Prostate gland (tissue), 2 donors: ENCODE results near the gene SPTBN1. TPM values are rescaled to one million over a fixed set of nuclear protein-coding genes. Genes with fewer than 3 reads are reported as not detected.

Experiments used
- DNase-seq: peaks from one replicate; pipeline ENCODE4 v3.0.0-alpha.2; 2019; ENCODE audit warnings: low spot score
- H3K27ac ChIP-seq, 2 donors: fragments of 200-600 bp; sonication (generic); 2 replicates each; pipeline ENCODE4 v1.5.1; 2017 to 2019
- H3K27me3 ChIP-seq: fragments of 200-600 bp; sonication (generic); replicated peaks from 2 replicates; pipeline ENCODE4 v1.5.1; 2019; ENCODE audit not compliant: insufficient read depth
- H3K36me3 ChIP-seq, 2 donors: fragments of 200-600 bp; sonication (generic); 1 replicate in 1 of 2; 2 replicates in 1 of 2; pipeline versions ENCODE4 v1.5.1 to v1.8.1; 2017 to 2019
- H3K4me1 ChIP-seq: fragments of 200-600 bp; sonication (generic); replicated peaks from 2 replicates; pipeline ENCODE4 v1.5.1; 2019
- H3K4me3 ChIP-seq, 2 donors: fragments of 200-600 bp; sonication (generic); 2 replicates each; pipeline ENCODE4 v1.5.1; 2017 to 2019
- H3K9me3 ChIP-seq: fragments of 200-600 bp; sonication (generic); 2 replicates; pipeline ENCODE4 v1.5.1; 2017
- POLR2A ChIP-seq: fragments of 450-650 bp; IDR thresholded peaks from one replicate; pipeline ENCODE4 v1.6.1; 2016; ENCODE audit warnings: antibody characterized with exemption, mild to moderate bottlenecking
- POLR2AphosphoS5 ChIP-seq: sonication (generic); formaldehyde crosslinking; IDR thresholded peaks from one replicate; pipeline ENCODE4 v1.6.1; 2017; ENCODE audit warnings: antibody characterized with exemption
- WGBS: methylation state at CpG from one replicate; pipeline ENCODE4 v1.1.5; 2018; 5-methylcytosine and 5-hydroxymethylcytosine counted together
- intact Hi-C: fragments of 100-400 bp; cut with DNase I; formaldehyde crosslinking; loops from one replicate; pipeline ENCODE4 v1.14.2; 2022
- total RNA-seq, 2 donors: library from RNA; depleted of rRNA; stranded (reverse); fragments of >200 nt; gene quantifications; one replicate each; pipeline ENCODE4 v1.1.0, GENCODE V29; 2016
- TF ChIP-seq, protein P1 (sequence below), 4 experiments: fragments of 200-600 bp in 2 of 4; fragments of 450-650 bp in 2 of 4; sonication (generic) in 2 of 4; IDR thresholded peaks; 1 replicate in 3 of 4; 2 replicates in 1 of 4; pipeline ENCODE4 v1.5.1; 2016 to 2019; ENCODE audit warnings: antibody characterized with exemption in 4 of 4, mild to moderate bottlenecking in 2 of 4, moderate library complexity in 2 of 4

The SPTBN1 gene
- total RNA-seq, 2 donors from 2014 or later = 146 to 348 TPM

DNA sequence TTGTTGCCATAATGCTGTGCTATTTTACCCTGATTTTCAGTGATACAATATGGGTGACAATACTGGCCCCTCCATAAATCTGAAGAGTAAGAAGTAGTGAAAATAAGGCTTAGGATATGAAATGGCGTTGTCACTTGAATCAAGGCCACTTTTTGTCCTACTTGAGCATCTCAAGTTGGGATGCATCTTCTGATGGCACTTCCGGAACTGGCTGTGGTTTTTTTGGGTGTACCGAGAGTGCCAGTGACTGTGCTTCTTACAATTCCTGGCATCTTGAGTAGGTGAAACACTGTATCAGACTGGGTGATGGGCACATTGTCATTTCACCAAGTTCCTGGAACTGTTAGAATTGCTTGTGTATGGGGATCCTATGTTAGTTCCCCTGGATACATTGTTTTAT lies 214.9 kb downstream of the SPTBN1 start:
- no peak overlapping the region for H3K4me3 ChIP-seq
- no peaks in the 10 kb centered on the region for H3K27me3 ChIP-seq
- no peaks in the 10 kb centered on the region for H3K9me3 ChIP-seq
- H3K36me3 ChIP-seq = no peaks in the 10 kb centered on the region
- H3K27ac ChIP-seq = peak overlapping the region; percentile 70
- intact Hi-C loops = loop anchor here (5.0 kb wide), 1 partner anchor 39 kb away; no protein-coding TSS in a partner anchor
- DNase-seq = no peak
- no peak for TF ChIP-seq POLR2AphosphoS5
- TF ChIP-seq, protein P1, sequence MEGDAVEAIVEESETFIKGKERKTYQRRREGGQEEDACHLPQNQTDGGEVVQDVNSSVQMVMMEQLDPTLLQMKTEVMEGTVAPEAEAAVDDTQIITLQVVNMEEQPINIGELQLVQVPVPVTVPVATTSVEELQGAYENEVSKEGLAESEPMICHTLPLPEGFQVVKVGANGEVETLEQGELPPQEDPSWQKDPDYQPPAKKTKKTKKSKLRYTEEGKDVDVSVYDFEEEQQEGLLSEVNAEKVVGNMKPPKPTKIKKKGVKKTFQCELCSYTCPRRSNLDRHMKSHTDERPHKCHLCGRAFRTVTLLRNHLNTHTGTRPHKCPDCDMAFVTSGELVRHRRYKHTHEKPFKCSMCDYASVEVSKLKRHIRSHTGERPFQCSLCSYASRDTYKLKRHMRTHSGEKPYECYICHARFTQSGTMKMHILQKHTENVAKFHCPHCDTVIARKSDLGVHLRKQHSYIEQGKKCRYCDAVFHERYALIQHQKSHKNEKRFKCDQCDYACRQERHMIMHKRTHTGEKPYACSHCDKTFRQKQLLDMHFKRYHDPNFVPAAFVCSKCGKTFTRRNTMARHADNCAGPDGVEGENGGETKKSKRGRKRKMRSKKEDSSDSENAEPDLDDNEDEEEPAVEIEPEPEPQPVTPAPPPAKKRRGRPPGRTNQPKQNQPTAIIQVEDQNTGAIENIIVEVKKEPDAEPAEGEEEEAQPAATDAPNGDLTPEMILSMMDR (IDR thresholded peaks at IDR 0.05) = no peak
- no peak for TF ChIP-seq POLR2A
- whole genome bisulfite sequencing = 95% methylated on average over 3 of the region's 3 CpGs
- H3K4me1 ChIP-seq = peaks cover 35% of the 10 kb centered on the region

DNA sequence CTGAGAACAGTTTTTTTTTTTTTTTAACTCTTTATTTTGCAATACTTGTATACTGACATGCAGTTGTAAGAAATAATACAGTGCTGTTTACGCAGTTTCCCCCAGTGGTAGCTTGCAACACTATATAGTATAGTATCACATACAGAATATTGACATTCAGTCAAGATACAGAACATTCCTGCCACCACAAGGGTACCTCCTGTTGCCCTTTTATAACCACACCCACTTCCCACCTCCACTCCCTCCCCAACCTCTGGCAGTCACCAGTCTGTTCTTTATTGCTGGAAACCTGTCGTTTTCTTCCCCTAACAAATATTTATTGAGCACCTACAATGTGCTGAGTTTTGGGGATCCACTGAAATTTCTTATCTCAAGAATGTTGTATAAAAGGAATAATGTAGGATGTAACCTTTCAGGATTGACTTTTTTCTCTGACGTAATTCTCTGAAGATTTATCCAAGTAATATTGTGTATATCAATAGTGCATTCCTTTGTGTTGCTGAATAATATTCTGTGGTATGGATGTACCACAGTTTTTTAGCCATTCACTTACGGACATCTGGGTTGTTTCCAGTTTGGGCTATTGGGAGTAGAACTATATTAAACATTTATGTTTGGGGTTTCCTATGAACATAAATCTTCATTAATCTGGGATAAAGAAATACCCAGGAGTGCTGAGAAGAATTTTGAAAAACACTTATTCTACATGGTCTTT lies 215.9 kb downstream of the SPTBN1 start:
- no peak for DNase-seq
- Histone ChIP-seq H3K36me3 (no peaks in the 10 kb centered on the region), H3K27me3 (no peaks in the 10 kb centered on the region), H3K27ac (peak overlapping the region; percentile 82), H3K4me1 (peaks cover 25% of the 10 kb centered on the region), H3K9me3 (no peaks in the 10 kb centered on the region), H3K4me3 (no peak overlapping the region)
- no peak for TF ChIP-seq POLR2AphosphoS5
- TF ChIP-seq POLR2A = no peak
- TF ChIP-seq, protein P1 (IDR thresholded peaks at IDR 0.05) = no peak
- WGBS = 79% methylated on average over 4 of the region's 4 CpGs
- intact Hi-C loops = loop anchor here (5.0 kb wide), 1 partner anchor 40 kb away; no protein-coding TSS in a partner anchor

DNA sequence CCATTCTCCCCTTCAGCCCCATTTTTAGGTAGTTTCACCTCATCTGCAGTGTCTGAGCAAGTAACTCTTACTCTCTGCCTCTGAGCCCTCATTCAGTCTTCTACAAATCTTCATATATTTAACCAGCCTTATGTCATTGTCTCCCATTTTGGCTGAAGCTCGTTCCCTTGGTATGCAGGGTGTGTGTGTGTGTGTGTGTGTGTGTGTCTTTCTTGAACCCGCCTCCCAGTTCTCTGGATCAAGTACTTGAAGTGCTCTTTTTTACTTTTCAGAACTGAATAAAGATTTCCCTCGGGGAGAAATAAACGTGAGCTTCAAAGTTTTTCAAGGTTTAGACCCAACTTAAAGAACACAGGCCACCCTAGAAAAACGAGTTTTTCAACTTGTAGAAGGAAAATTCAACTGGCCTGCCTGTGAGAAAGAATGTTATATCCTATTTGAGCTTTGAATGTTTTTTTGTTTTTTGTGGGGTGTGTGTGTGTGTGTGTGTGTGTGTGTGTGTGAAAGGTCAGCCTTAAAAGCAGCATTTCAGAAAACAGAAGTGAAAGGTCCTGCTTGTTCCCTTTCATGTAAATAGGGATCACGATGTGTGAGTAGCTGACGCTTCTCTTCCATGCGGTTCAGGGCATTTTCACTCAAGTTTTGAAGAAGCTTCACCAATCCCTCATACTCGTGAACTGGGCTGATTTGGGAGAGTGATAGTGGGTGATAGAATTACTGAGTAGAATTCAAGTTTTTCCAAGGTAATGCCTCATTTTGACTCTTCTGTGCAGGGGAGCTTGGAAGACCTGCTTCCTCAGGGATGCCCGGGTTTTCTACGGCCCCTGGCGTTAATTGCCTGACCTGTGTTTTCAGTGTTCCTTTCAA lies 216.7 kb downstream of the SPTBN1 start:
- H3K4me3 ChIP-seq = no peak overlapping the region
- H3K27me3 ChIP-seq = no peaks in the 10 kb centered on the region
- TF ChIP-seq POLR2A (no peak), POLR2AphosphoS5 (no peak)
- TF ChIP-seq, protein P1 (IDR thresholded peaks at IDR 0.05) = no peak
- no peaks in the 10 kb centered on the region for H3K36me3 ChIP-seq
- H3K4me1 ChIP-seq = peaks cover 18% of the 10 kb centered on the region
- H3K9me3 ChIP-seq = no peaks in the 10 kb centered on the region
- 22% methylated on average over 12 of the region's 12 CpGs for WGBS
- intact Hi-C loops = loop anchor here (5.0 kb wide), 1 partner anchor 41 kb away; no protein-coding TSS in a partner anchor
- no peak for DNase-seq
- H3K27ac ChIP-seq = peak overlapping the region; percentile 82

DNA sequence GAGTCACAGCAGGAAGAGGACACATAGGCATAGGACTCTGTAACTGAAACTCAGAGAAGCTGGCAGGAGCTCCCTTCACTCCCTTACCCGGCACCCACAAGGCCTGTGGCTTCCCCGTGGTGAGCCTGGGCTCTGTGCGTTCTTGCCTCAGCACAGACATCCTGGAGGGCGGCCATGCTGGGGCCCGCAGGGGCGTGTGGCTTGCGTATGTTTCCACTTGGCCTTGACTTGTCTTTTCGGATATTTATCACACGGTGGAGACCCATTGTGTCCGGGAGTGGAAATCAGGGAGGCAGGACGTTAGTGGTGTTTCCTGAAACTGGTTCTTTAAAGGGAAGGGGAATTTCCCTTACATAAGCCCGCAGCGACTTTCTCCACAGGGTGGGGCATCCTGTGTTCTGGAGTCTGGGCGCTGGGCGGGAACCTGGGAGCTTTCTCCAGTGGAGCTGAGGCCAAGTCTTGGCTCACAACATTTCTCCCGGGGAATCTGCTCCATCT lies 217.4 kb downstream of the SPTBN1 start:
- H3K9me3 ChIP-seq = no peaks in the 10 kb centered on the region
- intact Hi-C loops = loop anchor here (5.0 kb wide), 1 partner anchor 41 kb away; no protein-coding TSS in a partner anchor
- H3K36me3 ChIP-seq = no peaks in the 10 kb centered on the region
- TF ChIP-seq POLR2AphosphoS5 (peak; percentile 66), POLR2A (no peak)
- TF ChIP-seq, protein P1 (IDR thresholded peaks at IDR 0.05) = peak in 1 of 4 experiments; percentile 4
- peaks cover 18% of the 10 kb centered on the region for H3K4me1 ChIP-seq
- peak overlapping the region; percentile 82 for H3K27ac ChIP-seq
- H3K27me3 ChIP-seq = no peaks in the 10 kb centered on the region
- H3K4me3 ChIP-seq = no peak overlapping the region
- peak; percentile 77 for DNase-seq
- WGBS = 33% methylated on average over 16 of the region's 16 CpGs
